ENCODE results near the gene AQR.
"Not testable (repeated sequence)": the region's sequence is repeated elsewhere in the genome, so short reads cannot be mapped to it uniquely, and the experiment has no call there.

Gene AQR

GRCh38 chr15:34812868-34813365 is 156.6 kb downstream of the AQR start:
- not testable (repeated sequence) for DNase-seq (ENCODE audit: low read depth)

GRCh38 chr15:34812369-34812768 is 157.2 kb downstream of the AQR start:
- DNase-seq (ENCODE audit: low read depth), result no peak

- DNase-seq (ENCODE audit: low read depth), result no peak
Measured at GRCh38 chr15:34810443-34811129, 159.0 kb downstream of the AQR start.

- DNase-seq (ENCODE audit: low read depth), result no peak
Measured at GRCh38 chr15:34809186-34809585, 160.4 kb downstream of the AQR start.

- DNase-seq (ENCODE audit: low read depth), result no peak
Measured at GRCh38 chr15:34808016-34808415, 161.5 kb downstream of the AQR start.

- not testable (repeated sequence) for DNase-seq (ENCODE audit: low read depth)
Measured at GRCh38 chr15:34807241-34807640, 162.3 kb downstream of the AQR start.

- no peak for DNase-seq (ENCODE audit: low read depth)
Measured at GRCh38 chr15:34804776-34805175, 164.8 kb downstream of the AQR start.

GRCh38 chr15:34804113-34804512 is 165.4 kb downstream of the AQR start:
- DNase-seq (ENCODE audit: low read depth), result no peak

GRCh38 chr15:34802803-34803750 is 166.5 kb downstream of the AQR start:
- DNase-seq (ENCODE audit: low read depth), result no peak

- DNase-seq (ENCODE audit: low read depth), result no peak
Measured at GRCh38 chr15:34802371-34802770, 167.2 kb downstream of the AQR start.

Data from stimulated activated CD8-positive, alpha-beta memory T cell treated with anti-CD3 and anti-CD28 coated beads, Interleukin-4, amount 100 ng/mL, for 24 hours (primary cell).